Activated CD8-positive, alpha-beta T cell treated with anti-CD3 and anti-CD28 coated beads, Interleukin-2, amount 10 ng/mL, durations not matched to agents 7 days and 5 days (primary cell): ENCODE measurements around the gene PKDCC. TPM values are rescaled to one million over a fixed set of nuclear protein-coding genes. Genes with fewer than 3 reads are reported as not detected.

Experiments used
- ATAC-seq: fragments of 150-1000 bp; cut with Tn5 transposase; one replicate; pipeline ENCODE4 v1.10.0; 2021; ENCODE audit warnings: moderate library complexity
- CTCF ChIA-PET: fragments of 350-600 bp; sonication (Branson Sonifier 250); formaldehyde crosslinking; loops from one replicate; lab custom pipeline; 2021; ENCODE audit warnings: antibody characterized with exemption; lab: Charles Lee
- POLR2A ChIA-PET: fragments of 350-600 bp; sonication (Branson Sonifier 250); formaldehyde crosslinking; loops from one replicate; lab custom pipeline; 2021; ENCODE audit warnings: antibody characterized with exemption; lab: Charles Lee
- DNase-seq: peaks from one replicate; pipeline ENCODE4 v3.0.0-alpha.2; 2020
- H3K27ac Mint-ChIP-seq: one replicate; pipeline ENCODE4 v1.8.0; 2021; ENCODE audit warnings: mild to moderate bottlenecking, mixed read lengths
- H3K27me3 Mint-ChIP-seq: one replicate; pipeline ENCODE4 v1.8.0; 2021; ENCODE audit warnings: low read depth, mixed read lengths
- H3K36me3 Mint-ChIP-seq: one replicate; pipeline ENCODE4 v1.8.0; 2021; ENCODE audit warnings: low read depth, mixed read lengths
- H3K4me1 Mint-ChIP-seq: one replicate; pipeline ENCODE4 v1.8.0; 2021; ENCODE audit warnings: low read depth, mixed read lengths
- H3K4me3 Mint-ChIP-seq: one replicate; pipeline ENCODE4 v1.8.0; 2021; ENCODE audit warnings: mild to moderate bottlenecking, mixed read lengths
- H3K9me3 Mint-ChIP-seq: one replicate; pipeline ENCODE4 v1.8.0; 2022; ENCODE audit warnings: mixed read lengths; ENCODE audit not compliant: insufficient read depth
- total RNA-seq, 2 experiments: library from RNA; stranded (reverse); gene quantifications; one replicate each; pipeline ENCODE4 v1.2.3, GENCODE V29; 2021

PKDCC gene
- total RNA-seq, 2 experiments from 2014 or later, result not detected

- no peak for ATAC-seq
- Mint-ChIP-seq H3K4me1 (peaks cover 2% of the 10 kb centered on the region), H3K9me3 (no peaks in the 10 kb centered on the region), H3K27me3 (peaks cover 66% of the 10 kb centered on the region), H3K36me3 (no peaks in the 10 kb centered on the region), H3K27ac (no peak overlapping the region), H3K4me3 (no peak overlapping the region)
- no peak for DNase-seq
- ChIA-PET POLR2A (interaction anchor here (0.6 kb wide), 1 partner anchor 16 kb away, joined by 3 read pairs; no protein-coding TSS in a partner anchor), CTCF (interaction anchor here (0.9 to 1.0 kb wide), 2 partner anchors 41 to 178 kb away, joined by 3 to 4 read pairs; no protein-coding TSS in a partner anchor)
These were observed 1.7 kb upstream of the PKDCC start for GRCh38 chr2:42045848-42046748.

- Mint-ChIP-seq H3K36me3 (no peaks in the 10 kb centered on the region), H3K4me1 (peaks cover 2% of the 10 kb centered on the region), H3K27ac (no peak overlapping the region), H3K27me3 (peaks cover 61% of the 10 kb centered on the region), H3K4me3 (peak overlapping the region; percentile 40), H3K9me3 (no peaks in the 10 kb centered on the region)
- CTCF ChIA-PET, result no interaction called here
- DNase-seq (no peak), ATAC-seq (peak; percentile 25)
- POLR2A ChIA-PET, result no interaction called here
These were observed 868 bp upstream of the PKDCC start for GRCh38 chr2:42046819-42047487.

- Mint-ChIP-seq H3K9me3 (no peaks in the 10 kb centered on the region), H3K36me3 (no peaks in the 10 kb centered on the region), H3K4me3 (peak overlapping the region; percentile 12), H3K27ac (no peak overlapping the region), H3K4me1 (peaks cover 2% of the 10 kb centered on the region), H3K27me3 (peaks cover 58% of the 10 kb centered on the region)
- DNase-seq (no peak), ATAC-seq (peak; percentile 13)
- POLR2A ChIA-PET, result no interaction called here
- CTCF ChIA-PET, result no interaction called here
These were observed 739 bp downstream of the PKDCC start for GRCh38 chr2:42048299-42049220.

- CTCF ChIA-PET, result no interaction called here
- no peak overlapping the region for H3K27ac Mint-ChIP-seq
- no peak overlapping the region for H3K4me3 Mint-ChIP-seq
- no peaks in the 10 kb centered on the region for H3K36me3 Mint-ChIP-seq
- POLR2A ChIA-PET, result no interaction called here
- peaks cover 52% of the 10 kb centered on the region for H3K27me3 Mint-ChIP-seq
- ATAC-seq (no peak), DNase-seq (no peak)
- peaks cover 2% of the 10 kb centered on the region for H3K4me1 Mint-ChIP-seq
- H3K9me3 Mint-ChIP-seq, result no peaks in the 10 kb centered on the region
These were observed 1.6 kb downstream of the PKDCC start for GRCh38 chr2:42049221-42050009.

GRCh38 chr2:42050010-42050702 is 2.3 kb downstream of the PKDCC start:
- CTCF ChIA-PET, result no interaction called here

GRCh38 chr2:42050703-42051542 is 3.1 kb downstream of the PKDCC start:
- ChIA-PET POLR2A (no interaction called here), CTCF (interaction anchor here (1.3 kb wide), 1 partner anchor 181 kb away, joined by 4 read pairs; no protein-coding TSS in a partner anchor)
- Mint-ChIP-seq H3K4me3 (no peak overlapping the region), H3K36me3 (no peaks in the 10 kb centered on the region), H3K27me3 (peaks cover 39% of the 10 kb centered on the region), H3K9me3 (no peaks in the 10 kb centered on the region), H3K4me1 (peaks cover 2% of the 10 kb centered on the region), H3K27ac (no peak overlapping the region)
- DNase-seq (no peak), ATAC-seq (no peak)

More at GRCh38 chr2:42050010-42050702, 2.3 kb downstream of the PKDCC start:
- Mint-ChIP-seq H3K9me3 (no peaks in the 10 kb centered on the region), H3K4me3 (no peak overlapping the region), H3K27me3 (peaks cover 46% of the 10 kb centered on the region), H3K27ac (no peak overlapping the region), H3K4me1 (peaks cover 2% of the 10 kb centered on the region), H3K36me3 (no peaks in the 10 kb centered on the region)
- POLR2A ChIA-PET, result no interaction called here
- ATAC-seq (no peak), DNase-seq (no peak)

GRCh38 chr2:42051543-42052235 is 3.9 kb downstream of the PKDCC start:
- CTCF ChIA-PET, result interaction anchor here (1.3 kb wide), 1 partner anchor 182 kb away, joined by 4 read pairs; no protein-coding TSS in a partner anchor
- no peaks in the 10 kb centered on the region for H3K9me3 Mint-ChIP-seq
- H3K36me3 Mint-ChIP-seq, result no peaks in the 10 kb centered on the region
- H3K4me1 Mint-ChIP-seq, result peaks cover 2% of the 10 kb centered on the region
- no peak for ATAC-seq
- H3K4me3 Mint-ChIP-seq, result no peak overlapping the region
- H3K27me3 Mint-ChIP-seq, result peaks cover 33% of the 10 kb centered on the region
- no peak overlapping the region for H3K27ac Mint-ChIP-seq
- DNase-seq, result no peak
- POLR2A ChIA-PET, result no interaction called here

GRCh38 chr2:42052702-42053481 is 5.1 kb downstream of the PKDCC start:
- Mint-ChIP-seq H3K27ac (no peak overlapping the region), H3K4me1 (no peaks in the 10 kb centered on the region), H3K4me3 (no peak overlapping the region), H3K36me3 (no peaks in the 10 kb centered on the region), H3K9me3 (no peaks in the 10 kb centered on the region), H3K27me3 (peaks cover 26% of the 10 kb centered on the region)
- ATAC-seq (no peak), DNase-seq (no peak)
- CTCF ChIA-PET, result no interaction called here
- POLR2A ChIA-PET, result no interaction called here

- Mint-ChIP-seq H3K27ac (no peak overlapping the region), H3K4me1 (no peaks in the 10 kb centered on the region), H3K36me3 (no peaks in the 10 kb centered on the region), H3K27me3 (peaks cover 26% of the 10 kb centered on the region), H3K9me3 (no peaks in the 10 kb centered on the region), H3K4me3 (no peak overlapping the region)
- POLR2A ChIA-PET, result no interaction called here
- no peak for ATAC-seq
- no peak for DNase-seq
- CTCF ChIA-PET, result no interaction called here
These were observed 5.6 kb downstream of the PKDCC start for GRCh38 chr2:42053482-42053790.
